Parathyroid adenoma (tissue), 2 donors: ENCODE measurements around the gene CAPZB.

Experiments
- H2AFZ ChIP-seq: fragments of 300-600 bp; sonication (generic); one replicate; pipeline ENCODE4 v1.7.0; 2017; ENCODE audit warnings: antibody characterized with exemption, mild to moderate bottlenecking
- H3K27ac ChIP-seq: fragments of 300-600 bp; sonication (generic); one replicate; pipeline ENCODE4 v1.7.0; 2017
- H3K27me3 ChIP-seq: fragments of 300-600 bp; sonication (generic); one replicate; pipeline ENCODE4 v1.7.0; 2017; ENCODE audit warnings: low read length; ENCODE audit not compliant: control insufficient read depth, insufficient read depth
- H3K36me3 ChIP-seq: fragments of 300-600 bp; sonication (generic); one replicate; pipeline ENCODE4 v1.7.0; 2017; ENCODE audit warnings: low read length; ENCODE audit not compliant: control insufficient read depth, insufficient read depth
- H3K4me1 ChIP-seq: fragments of 300-600 bp; sonication (generic); one replicate; pipeline ENCODE4 v1.7.0; 2017; ENCODE audit warnings: control low read depth
- H3K4me2 ChIP-seq: fragments of 300-600 bp; sonication (generic); one replicate; pipeline ENCODE4 v1.7.0; 2017; ENCODE audit warnings: low read length
- H3K4me3 ChIP-seq: fragments of 300-600 bp; sonication (generic); one replicate; pipeline ENCODE4 v1.7.0; 2017; ENCODE audit warnings: low read depth, low read length
- H3K79me2 ChIP-seq: fragments of 300-600 bp; sonication (generic); one replicate; pipeline ENCODE4 v1.7.0; 2017; ENCODE audit warnings: control low read depth
- H3K9ac ChIP-seq: fragments of 300-600 bp; sonication (generic); one replicate; pipeline ENCODE4 v1.7.0; 2017; ENCODE audit warnings: mild to moderate bottlenecking
- H3K9me3 ChIP-seq: fragments of 300-600 bp; sonication (generic); one replicate; pipeline ENCODE4 v1.7.0; 2017; ENCODE audit warnings: low read length; ENCODE audit not compliant: control insufficient read depth
- CTCF ChIP-seq: fragments of 300-600 bp; sonication (generic); IDR thresholded peaks from one replicate; pipeline ENCODE4 v1.7.0; 2017; ENCODE audit warnings: antibody characterized with exemption, mild to moderate bottlenecking
- donor health status: primary hyperparathyroidism.

Gene CAPZB

GRCh38 chr1:19317126-19317910, 168.0 kb downstream of the CAPZB start:
- H3K4me1 ChIP-seq = no peaks in the 10 kb centered on the region
- H3K36me3 ChIP-seq = no peaks in the 10 kb centered on the region
- no peak overlapping the region for H2AFZ ChIP-seq
- no peaks in the 10 kb centered on the region for H3K9me3 ChIP-seq
- H3K9ac ChIP-seq = no peak overlapping the region
- no peaks in the 10 kb centered on the region for H3K27me3 ChIP-seq
- H3K79me2 ChIP-seq = peaks cover 2% of the 10 kb centered on the region
- no peak overlapping the region for H3K4me2 ChIP-seq
- TF ChIP-seq CTCF = no peak
- H3K4me3 ChIP-seq = no peak overlapping the region
- H3K27ac ChIP-seq = no peak overlapping the region

GRCh38 chr1:19315378-19316198, 169.8 kb downstream of the CAPZB start:
- Histone ChIP-seq H3K27me3 (no peaks in the 10 kb centered on the region), H3K9me3 (no peaks in the 10 kb centered on the region), H3K4me3 (no peak overlapping the region), H3K4me2 (no peak overlapping the region), H3K27ac (no peak overlapping the region), H3K9ac (no peak overlapping the region), H3K36me3 (no peaks in the 10 kb centered on the region), H2AFZ (no peak overlapping the region), H3K4me1 (no peaks in the 10 kb centered on the region), H3K79me2 (peaks cover 2% of the 10 kb centered on the region)
- no peak for TF ChIP-seq CTCF

- no peaks in the 10 kb centered on the region for H3K36me3 ChIP-seq
- H3K9me3 ChIP-seq = no peaks in the 10 kb centered on the region
- no peak overlapping the region for H2AFZ ChIP-seq
- H3K27me3 ChIP-seq = no peaks in the 10 kb centered on the region
- H3K4me2 ChIP-seq = no peak overlapping the region
- H3K27ac ChIP-seq = no peak overlapping the region
- H3K79me2 ChIP-seq = peaks cover 2% of the 10 kb centered on the region
- no peak overlapping the region for H3K9ac ChIP-seq
- H3K4me1 ChIP-seq = no peaks in the 10 kb centered on the region
- TF ChIP-seq CTCF = no peak
- H3K4me3 ChIP-seq = no peak overlapping the region
Observed at GRCh38 chr1:19313961-19314882, 171.1 kb downstream of the CAPZB start.

GRCh38 chr1:19313636-19313959, 171.7 kb downstream of the CAPZB start:
- H3K4me3 ChIP-seq = no peak overlapping the region
- H3K9ac ChIP-seq = no peak overlapping the region
- H3K4me1 ChIP-seq = no peaks in the 10 kb centered on the region

More at GRCh38 chr1:19313636-19313959, 171.7 kb downstream of the CAPZB start:
- no peak for TF ChIP-seq CTCF
- Histone ChIP-seq H3K4me2 (peak overlapping the region; percentile 98), H3K27me3 (no peaks in the 10 kb centered on the region), H3K27ac (no peak overlapping the region), H3K36me3 (no peaks in the 10 kb centered on the region), H3K9me3 (no peaks in the 10 kb centered on the region), H2AFZ (no peak overlapping the region), H3K79me2 (peaks cover 2% of the 10 kb centered on the region)
